ENCODE measurements around the gene DNAJC5G.
"Not testable (repeated sequence)": the region's sequence is repeated elsewhere in the genome, so short reads cannot be mapped to it uniquely, and the experiment has no call there.

Gene DNAJC5G

DNA sequence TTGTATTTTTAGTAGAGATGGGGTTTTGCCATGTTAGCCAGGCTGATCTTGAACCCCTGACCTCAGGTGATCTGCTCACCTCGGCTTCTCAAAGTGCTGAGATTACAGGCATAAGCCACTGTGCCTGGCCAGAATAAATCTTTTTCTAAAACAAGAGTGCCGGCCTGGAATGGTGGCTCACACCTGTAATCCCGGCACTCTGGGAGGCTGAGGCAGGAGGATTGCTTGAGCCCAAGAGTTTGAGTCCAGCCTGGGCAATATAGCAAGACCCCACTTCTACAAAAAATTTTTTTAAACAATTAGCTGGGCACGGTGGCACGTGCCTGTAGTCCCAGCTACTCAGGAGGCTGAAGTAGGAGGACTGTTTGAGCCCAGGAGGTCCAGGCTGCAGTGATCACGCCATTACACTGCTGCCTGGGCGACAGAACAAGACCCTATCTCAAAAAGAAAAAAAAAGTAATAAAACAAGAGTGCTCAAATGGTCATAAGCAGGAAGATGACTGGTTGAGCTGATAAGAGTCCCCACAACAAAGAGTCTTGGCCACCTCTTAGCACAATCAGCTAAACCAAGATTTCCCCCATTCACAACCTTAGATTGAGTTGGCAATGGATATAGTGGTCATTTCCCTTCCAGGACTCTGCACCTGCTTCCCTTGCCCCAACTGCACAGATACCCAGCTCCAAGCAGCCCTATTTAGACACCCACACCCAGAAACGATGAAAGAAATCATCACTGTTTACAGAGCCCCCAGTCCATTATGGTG, 38.8 kb downstream of the DNAJC5G start:
- ATAC-seq (ENCODE audit: low read depth) = no peak
- no peak overlapping the region for H3K27ac ChIP-seq (ENCODE audit: poor library complexity, severe bottlenecking)
- H3K4me3 ChIP-seq (ENCODE audit: severe bottlenecking) = no peak overlapping the region
- no peaks in the 10 kb centered on the region for H3K36me3 ChIP-seq (ENCODE audit: low read depth)
- H3K9me3 ChIP-seq (ENCODE audit: severe bottlenecking) = no peaks in the 10 kb centered on the region
- TF ChIP-seq, protein P1, sequence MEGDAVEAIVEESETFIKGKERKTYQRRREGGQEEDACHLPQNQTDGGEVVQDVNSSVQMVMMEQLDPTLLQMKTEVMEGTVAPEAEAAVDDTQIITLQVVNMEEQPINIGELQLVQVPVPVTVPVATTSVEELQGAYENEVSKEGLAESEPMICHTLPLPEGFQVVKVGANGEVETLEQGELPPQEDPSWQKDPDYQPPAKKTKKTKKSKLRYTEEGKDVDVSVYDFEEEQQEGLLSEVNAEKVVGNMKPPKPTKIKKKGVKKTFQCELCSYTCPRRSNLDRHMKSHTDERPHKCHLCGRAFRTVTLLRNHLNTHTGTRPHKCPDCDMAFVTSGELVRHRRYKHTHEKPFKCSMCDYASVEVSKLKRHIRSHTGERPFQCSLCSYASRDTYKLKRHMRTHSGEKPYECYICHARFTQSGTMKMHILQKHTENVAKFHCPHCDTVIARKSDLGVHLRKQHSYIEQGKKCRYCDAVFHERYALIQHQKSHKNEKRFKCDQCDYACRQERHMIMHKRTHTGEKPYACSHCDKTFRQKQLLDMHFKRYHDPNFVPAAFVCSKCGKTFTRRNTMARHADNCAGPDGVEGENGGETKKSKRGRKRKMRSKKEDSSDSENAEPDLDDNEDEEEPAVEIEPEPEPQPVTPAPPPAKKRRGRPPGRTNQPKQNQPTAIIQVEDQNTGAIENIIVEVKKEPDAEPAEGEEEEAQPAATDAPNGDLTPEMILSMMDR (IDR thresholded peaks at IDR 0.05; ENCODE audit: poor library complexity, severe bottlenecking) = no peak
- no peaks in the 10 kb centered on the region for H3K4me1 ChIP-seq (ENCODE audit: insufficient read depth, poor library complexity, severe bottlenecking)
- no peak for DNase-seq (ENCODE audit: low spot score)
- H3K27me3 ChIP-seq (ENCODE audit: insufficient read depth, poor library complexity, severe bottlenecking) = no peaks in the 10 kb centered on the region

DNA sequence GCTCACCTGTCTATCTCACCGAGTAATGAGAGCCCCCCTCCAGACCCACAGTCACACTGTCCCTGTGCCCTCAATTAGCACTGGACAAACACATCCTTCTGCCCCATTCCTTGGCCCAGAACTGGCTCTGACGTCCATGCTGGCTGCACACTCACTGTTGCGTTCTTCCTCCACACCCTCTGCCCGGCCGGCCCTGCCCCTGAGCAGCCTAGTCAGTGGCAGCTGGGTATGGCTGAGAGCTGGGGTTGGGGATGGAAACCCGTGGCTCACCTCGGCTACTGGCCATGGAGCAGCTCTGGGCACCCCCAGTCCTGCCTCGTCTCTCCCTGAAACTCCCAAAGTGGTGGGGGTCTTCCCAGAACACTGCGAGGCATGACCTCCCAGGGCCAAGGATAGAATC, 39.5 kb downstream of the DNAJC5G start:
- Histone ChIP-seq H3K4me1 (ENCODE audit: insufficient read depth, poor library complexity, severe bottlenecking) (no peaks in the 10 kb centered on the region), H3K27ac (ENCODE audit: poor library complexity, severe bottlenecking) (no peak overlapping the region), H3K27me3 (ENCODE audit: insufficient read depth, poor library complexity, severe bottlenecking) (no peaks in the 10 kb centered on the region), H3K4me3 (ENCODE audit: severe bottlenecking) (no peak overlapping the region), H3K36me3 (ENCODE audit: low read depth) (no peaks in the 10 kb centered on the region), H3K9me3 (ENCODE audit: severe bottlenecking) (no peaks in the 10 kb centered on the region)
- no peak for ATAC-seq (ENCODE audit: low read depth)
- TF ChIP-seq, protein P1 (IDR thresholded peaks at IDR 0.05; ENCODE audit: poor library complexity, severe bottlenecking) = no peak
- no peak for DNase-seq (ENCODE audit: low spot score)

DNA sequence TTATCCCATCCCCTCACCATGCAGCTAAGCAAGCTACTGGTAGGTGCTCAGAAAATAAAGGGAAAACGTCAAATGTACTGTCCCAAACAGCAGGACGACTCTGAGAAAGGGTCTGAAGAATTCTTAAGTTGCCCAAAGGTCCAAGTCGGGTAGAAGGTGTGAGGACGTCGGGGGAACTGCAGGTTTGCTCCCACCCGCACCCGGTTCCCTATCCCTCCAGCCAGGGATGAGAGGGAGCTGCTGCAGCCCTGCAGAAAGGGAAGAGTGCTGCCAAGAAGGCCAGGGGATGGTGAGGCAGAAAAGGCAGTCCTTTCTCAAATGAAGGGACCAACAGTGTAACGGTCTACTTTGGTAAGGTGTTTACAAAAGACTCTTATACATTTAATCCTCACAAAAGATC, 39.9 kb downstream of the DNAJC5G start:
- H3K27me3 ChIP-seq (ENCODE audit: insufficient read depth, poor library complexity, severe bottlenecking) = no peaks in the 10 kb centered on the region
- ATAC-seq (ENCODE audit: low read depth) (no peak), DNase-seq (ENCODE audit: low spot score) (no peak)
- TF ChIP-seq, protein P1 (IDR thresholded peaks at IDR 0.05; ENCODE audit: poor library complexity, severe bottlenecking) = no peak
- no peaks in the 10 kb centered on the region for H3K4me1 ChIP-seq (ENCODE audit: insufficient read depth, poor library complexity, severe bottlenecking)
- no peaks in the 10 kb centered on the region for H3K36me3 ChIP-seq (ENCODE audit: low read depth)
- no peaks in the 10 kb centered on the region for H3K9me3 ChIP-seq (ENCODE audit: severe bottlenecking)
- H3K4me3 ChIP-seq (ENCODE audit: severe bottlenecking) = no peak overlapping the region
- H3K27ac ChIP-seq (ENCODE audit: poor library complexity, severe bottlenecking) = no peak overlapping the region

DNA sequence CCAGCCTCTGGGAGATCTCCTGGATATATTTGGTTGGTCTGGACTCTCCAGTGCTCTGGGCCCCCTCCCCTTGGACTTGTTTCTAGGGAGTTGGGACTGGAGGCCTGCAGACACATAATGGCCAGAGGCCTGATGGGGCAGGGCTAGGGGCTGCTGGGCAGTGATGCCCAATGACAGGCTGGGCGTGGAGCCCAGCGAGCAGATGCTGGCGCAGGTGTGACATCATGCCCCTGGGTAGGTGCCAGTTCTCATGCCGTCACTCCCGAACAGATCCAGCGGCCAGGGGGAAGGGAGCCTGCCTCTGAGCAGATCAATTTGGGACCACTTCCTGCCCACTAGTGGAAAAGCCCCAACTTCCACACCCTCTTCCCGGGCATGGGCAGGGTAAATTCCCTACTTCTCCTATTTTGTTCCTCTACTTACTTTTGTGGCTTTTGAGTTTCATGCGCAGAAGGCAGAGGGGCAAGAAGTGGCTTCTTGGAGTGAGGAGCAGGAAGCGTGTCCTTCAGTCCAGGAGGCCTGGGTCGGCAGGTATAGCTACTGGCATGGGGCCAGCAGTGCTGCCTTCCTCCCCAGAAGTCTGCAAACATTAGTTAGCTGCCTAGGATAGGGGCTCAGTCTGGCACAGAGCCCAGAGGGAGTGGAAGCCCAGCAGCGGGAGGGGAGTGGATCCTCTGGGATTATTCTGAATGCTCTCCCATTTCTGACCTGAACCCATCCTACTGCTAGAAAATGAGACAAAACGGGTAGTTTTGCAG, 41.6 kb downstream of the DNAJC5G start:
- no peaks in the 10 kb centered on the region for H3K36me3 ChIP-seq (ENCODE audit: low read depth)
- H3K4me1 ChIP-seq (ENCODE audit: insufficient read depth, poor library complexity, severe bottlenecking) = peaks cover 12% of the 10 kb centered on the region
- ATAC-seq (ENCODE audit: low read depth) = no peak
- H3K27me3 ChIP-seq (ENCODE audit: insufficient read depth, poor library complexity, severe bottlenecking) = no peaks in the 10 kb centered on the region
- DNase-seq (ENCODE audit: low spot score) = no peak
- TF ChIP-seq, protein P1 (IDR thresholded peaks at IDR 0.05; ENCODE audit: poor library complexity, severe bottlenecking) = no peak
- no peak overlapping the region for H3K4me3 ChIP-seq (ENCODE audit: severe bottlenecking)
- H3K27ac ChIP-seq (ENCODE audit: poor library complexity, severe bottlenecking) = no peak overlapping the region
- no peaks in the 10 kb centered on the region for H3K9me3 ChIP-seq (ENCODE audit: severe bottlenecking)

DNA sequence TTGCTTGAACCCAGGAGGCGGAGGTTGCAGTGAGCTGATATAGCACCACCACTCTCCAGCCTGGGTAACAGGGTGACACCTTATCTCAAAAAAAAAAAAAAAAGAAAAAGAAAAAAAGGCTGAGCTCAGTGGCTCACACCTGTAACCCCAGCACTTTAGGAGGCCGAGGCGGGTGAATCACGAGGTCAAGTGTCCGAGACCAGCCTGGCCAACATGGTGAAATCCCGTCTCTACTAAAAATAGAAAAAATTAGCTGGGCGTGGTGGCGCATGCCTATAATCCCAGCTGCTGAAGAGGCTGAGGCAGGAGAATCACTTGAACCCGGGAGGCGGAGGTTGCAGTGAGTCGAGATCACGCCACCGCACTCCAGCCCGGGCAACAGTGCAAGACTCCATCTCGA, 44.6 kb downstream of the DNAJC5G start:
- not testable (repeated sequence) for ATAC-seq (ENCODE audit: low read depth); DNase-seq (ENCODE audit: low spot score); H3K27ac ChIP-seq (ENCODE audit: poor library complexity, severe bottlenecking); H3K36me3 ChIP-seq (ENCODE audit: low read depth); H3K9me3 ChIP-seq (ENCODE audit: severe bottlenecking); H3K27me3 ChIP-seq (ENCODE audit: insufficient read depth, poor library complexity, severe bottlenecking); H3K4me3 ChIP-seq (ENCODE audit: severe bottlenecking)
- peaks cover 13% of the 10 kb centered on the region for H3K4me1 ChIP-seq (ENCODE audit: insufficient read depth, poor library complexity, severe bottlenecking)
